Activated naive CD8-positive, alpha-beta T cell (primary cell): Measurements from ENCODE around the gene KCTD8.

Source experiments
- H3K27ac Mint-ChIP-seq: one replicate; pipeline ENCODE4 v1.8.0; 2021; ENCODE audit warnings: mixed read lengths
- H3K27me3 Mint-ChIP-seq: one replicate; pipeline ENCODE4 v1.8.0; 2021; ENCODE audit warnings: mixed read lengths
- H3K36me3 Mint-ChIP-seq: one replicate; pipeline ENCODE4 v1.8.0; 2021; ENCODE audit warnings: mixed read lengths
- H3K4me1 Mint-ChIP-seq: one replicate; pipeline ENCODE4 v1.8.0; 2021; ENCODE audit warnings: low read depth, mixed read lengths
- H3K4me3 Mint-ChIP-seq: one replicate; pipeline ENCODE4 v1.8.0; 2021; ENCODE audit warnings: mild to moderate bottlenecking, mixed read lengths
- H3K9me3 Mint-ChIP-seq: one replicate; pipeline ENCODE4 v1.8.0; 2021; ENCODE audit warnings: low read depth, mixed read lengths

The KCTD8 gene

DNA sequence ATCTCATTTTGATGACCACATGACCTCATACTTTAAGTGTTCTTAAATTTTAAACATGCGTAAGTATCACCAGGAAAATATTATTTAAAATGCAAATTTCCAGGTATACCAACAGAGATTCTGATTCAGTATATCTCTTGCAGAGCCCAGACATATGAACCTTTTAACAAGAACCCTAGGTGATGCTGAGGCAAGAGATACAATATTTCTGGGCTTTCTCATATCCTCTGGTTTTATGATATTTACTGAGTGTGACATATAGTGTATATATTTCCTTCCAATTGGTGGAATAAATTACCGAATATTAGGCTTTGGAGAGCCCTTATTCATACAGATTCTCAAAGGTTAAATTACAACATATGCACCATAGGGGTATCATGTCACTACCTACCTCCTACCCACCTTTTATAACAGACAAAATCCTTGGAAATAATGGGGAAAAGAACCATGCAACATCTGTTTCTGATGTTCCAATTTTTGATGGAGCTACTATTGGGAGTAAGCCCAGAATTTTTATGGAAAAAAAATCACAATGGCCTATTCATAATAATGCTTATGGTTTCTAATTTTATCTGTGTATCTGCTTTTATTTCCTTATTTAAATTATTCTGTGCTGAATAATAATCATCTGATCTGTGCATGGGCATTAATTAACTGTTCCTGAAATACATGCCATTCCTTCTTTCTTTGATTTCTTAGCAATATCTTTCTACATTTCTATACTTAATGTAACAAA lies 27.1 kb downstream of the KCTD8 start:
- H3K27me3 Mint-ChIP-seq = no peaks in the 10 kb centered on the region
- H3K4me1 Mint-ChIP-seq = no peaks in the 10 kb centered on the region
- H3K36me3 Mint-ChIP-seq = no peaks in the 10 kb centered on the region
- H3K4me3 Mint-ChIP-seq = no peak overlapping the region
- H3K9me3 Mint-ChIP-seq = no peaks in the 10 kb centered on the region
- H3K27ac Mint-ChIP-seq = no peak overlapping the region

- Mint-ChIP-seq H3K9me3 (no peaks in the 10 kb centered on the region), H3K27ac (no peak overlapping the region), H3K4me1 (no peaks in the 10 kb centered on the region), H3K36me3 (no peaks in the 10 kb centered on the region), H3K4me3 (no peak overlapping the region), H3K27me3 (no peaks in the 10 kb centered on the region)
Observed at GRCh38 chr4:44415251-44415650, 33.4 kb downstream of the KCTD8 start.

- H3K4me1 Mint-ChIP-seq = no peaks in the 10 kb centered on the region
- H3K36me3 Mint-ChIP-seq = no peaks in the 10 kb centered on the region
- H3K27ac Mint-ChIP-seq = no peak overlapping the region
- H3K9me3 Mint-ChIP-seq = peaks cover 4% of the 10 kb centered on the region
- no peak overlapping the region for H3K4me3 Mint-ChIP-seq
- no peaks in the 10 kb centered on the region for H3K27me3 Mint-ChIP-seq
Observed at GRCh38 chr4:44368413-44369167, 80.0 kb downstream of the KCTD8 start.

- Mint-ChIP-seq H3K36me3 (no peaks in the 10 kb centered on the region), H3K27me3 (no peaks in the 10 kb centered on the region), H3K4me1 (no peaks in the 10 kb centered on the region), H3K27ac (no peak overlapping the region), H3K4me3 (no peak overlapping the region), H3K9me3 (no peaks in the 10 kb centered on the region)
Observed at GRCh38 chr4:44354172-44354571, 94.4 kb downstream of the KCTD8 start.

DNA sequence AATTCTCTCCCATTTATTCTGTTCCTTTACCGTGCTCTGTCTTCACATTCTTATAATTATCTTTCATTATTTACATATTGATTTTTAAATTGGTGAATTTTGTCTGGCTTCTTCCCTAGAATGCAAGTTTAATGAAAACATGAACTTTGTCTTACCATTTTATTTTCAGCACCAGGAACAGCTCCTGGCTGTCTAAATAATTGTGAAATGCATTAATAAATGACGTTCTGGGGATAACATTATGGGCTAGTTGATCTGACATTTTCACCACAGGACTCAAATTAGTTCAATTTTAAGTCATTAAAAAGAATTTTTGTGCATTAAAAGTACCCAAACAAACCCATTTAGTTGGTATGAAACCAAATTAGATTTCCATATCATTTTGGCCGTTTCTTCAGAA lies 97.5 kb downstream of the KCTD8 start:
- Mint-ChIP-seq H3K27me3 (no peaks in the 10 kb centered on the region), H3K4me1 (no peaks in the 10 kb centered on the region), H3K9me3 (no peaks in the 10 kb centered on the region), H3K4me3 (no peak overlapping the region), H3K36me3 (no peaks in the 10 kb centered on the region), H3K27ac (no peak overlapping the region)

GRCh38 chr4:44342800-44343199 lies 105.8 kb downstream of the KCTD8 start:
- Mint-ChIP-seq H3K4me3 (no peak overlapping the region), H3K27me3 (no peaks in the 10 kb centered on the region), H3K27ac (no peak overlapping the region), H3K4me1 (no peaks in the 10 kb centered on the region), H3K9me3 (peaks cover 8% of the 10 kb centered on the region), H3K36me3 (no peaks in the 10 kb centered on the region)

DNA sequence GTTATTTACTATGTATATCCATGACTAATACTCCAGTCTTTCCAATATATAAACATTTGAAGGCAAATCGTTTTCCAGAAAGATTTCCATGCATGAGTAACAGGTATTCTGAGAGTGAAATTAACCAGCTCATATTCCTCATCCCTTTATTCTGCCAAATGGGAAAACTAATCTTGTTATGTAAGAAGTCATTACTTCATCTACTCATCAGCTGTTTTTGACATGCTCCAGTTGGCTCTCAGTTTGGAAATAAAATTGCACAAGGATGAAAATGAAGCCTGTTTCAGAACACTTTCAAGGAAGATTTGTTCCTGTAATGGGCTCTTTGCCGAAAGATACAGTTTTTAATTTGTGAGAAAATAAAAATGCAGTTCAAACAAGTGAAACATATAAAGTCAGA lies 121.9 kb downstream of the KCTD8 start:
- Mint-ChIP-seq H3K9me3 (peaks cover 4% of the 10 kb centered on the region), H3K36me3 (no peaks in the 10 kb centered on the region), H3K27me3 (no peaks in the 10 kb centered on the region), H3K4me1 (no peaks in the 10 kb centered on the region), H3K4me3 (no peak overlapping the region), H3K27ac (no peak overlapping the region)

DNA sequence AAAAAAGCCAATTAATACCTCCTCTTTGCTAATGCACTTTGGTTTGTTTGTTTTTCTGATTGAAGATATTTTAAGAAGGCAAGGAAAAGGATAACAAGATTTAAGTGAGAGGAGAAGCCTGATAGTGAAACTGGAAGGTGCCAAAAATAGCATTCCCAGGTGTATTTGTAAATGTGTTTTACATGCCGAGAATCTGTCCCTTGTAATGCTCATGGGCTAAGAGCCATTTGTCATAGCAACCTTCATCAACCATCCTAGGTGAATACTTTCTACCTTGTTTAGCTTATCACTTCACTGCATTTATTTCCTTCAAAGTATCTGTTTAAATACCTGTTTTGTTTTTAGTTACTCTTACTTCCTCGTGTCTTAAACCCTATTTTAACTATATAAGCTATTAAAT lies 127.8 kb downstream of the KCTD8 start:
- Mint-ChIP-seq H3K9me3 (peaks cover 4% of the 10 kb centered on the region), H3K4me3 (no peak overlapping the region)

DNA sequence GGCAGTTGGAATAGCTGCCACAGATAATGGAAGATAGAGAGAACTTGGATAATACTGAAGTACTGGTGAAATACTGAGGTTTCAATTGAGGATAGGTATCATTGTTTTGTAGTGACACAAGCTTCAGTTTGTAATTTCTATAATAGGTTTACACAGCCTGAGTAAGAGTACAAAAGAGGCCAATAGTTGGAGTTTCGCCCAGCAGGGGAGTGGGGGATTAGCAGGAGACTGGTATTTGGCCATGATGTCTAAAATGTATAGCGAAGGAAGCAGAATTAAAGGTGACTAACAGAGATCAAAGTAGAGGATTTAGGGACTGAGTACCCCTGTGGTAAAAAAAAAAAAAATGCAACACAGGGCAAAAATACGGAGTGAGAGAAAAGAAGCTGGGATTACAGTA lies 129.5 kb downstream of the KCTD8 start:
- Mint-ChIP-seq H3K27ac (no peak overlapping the region), H3K4me1 (no peaks in the 10 kb centered on the region)

More for the DNA sequence above, 127.8 kb downstream of the KCTD8 start:
- Mint-ChIP-seq H3K27ac (no peak overlapping the region), H3K4me1 (no peaks in the 10 kb centered on the region), H3K27me3 (no peaks in the 10 kb centered on the region), H3K36me3 (no peaks in the 10 kb centered on the region)

DNA sequence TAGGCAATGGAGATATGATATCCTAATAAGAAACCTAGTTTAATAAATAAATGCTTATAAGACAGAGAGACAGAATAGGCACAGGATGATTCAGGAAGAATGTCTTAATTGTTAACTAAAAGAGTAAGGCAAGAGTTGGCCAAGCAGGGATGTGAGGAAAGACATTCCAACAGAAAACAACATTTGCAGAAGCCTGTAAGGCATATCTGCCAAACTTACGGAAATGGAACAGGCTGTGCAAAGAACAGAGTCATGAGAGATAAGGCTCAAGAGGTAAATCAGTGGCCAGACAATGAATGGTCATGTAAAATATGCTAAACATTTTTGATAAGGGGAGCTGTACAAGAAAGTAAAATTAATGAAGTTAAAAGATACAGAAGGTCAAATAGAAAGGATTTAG lies 134.9 kb downstream of the KCTD8 start:
- H3K4me1 Mint-ChIP-seq = no peaks in the 10 kb centered on the region
- H3K27ac Mint-ChIP-seq = no peak overlapping the region
- H3K27me3 Mint-ChIP-seq = no peaks in the 10 kb centered on the region
- no peaks in the 10 kb centered on the region for H3K36me3 Mint-ChIP-seq
- no peak overlapping the region for H3K4me3 Mint-ChIP-seq
- no peaks in the 10 kb centered on the region for H3K9me3 Mint-ChIP-seq

More for the DNA sequence above, 129.5 kb downstream of the KCTD8 start:
- no peaks in the 10 kb centered on the region for H3K27me3 Mint-ChIP-seq
- no peak overlapping the region for H3K4me3 Mint-ChIP-seq
- H3K36me3 Mint-ChIP-seq = no peaks in the 10 kb centered on the region
- H3K9me3 Mint-ChIP-seq = no peaks in the 10 kb centered on the region

DNA sequence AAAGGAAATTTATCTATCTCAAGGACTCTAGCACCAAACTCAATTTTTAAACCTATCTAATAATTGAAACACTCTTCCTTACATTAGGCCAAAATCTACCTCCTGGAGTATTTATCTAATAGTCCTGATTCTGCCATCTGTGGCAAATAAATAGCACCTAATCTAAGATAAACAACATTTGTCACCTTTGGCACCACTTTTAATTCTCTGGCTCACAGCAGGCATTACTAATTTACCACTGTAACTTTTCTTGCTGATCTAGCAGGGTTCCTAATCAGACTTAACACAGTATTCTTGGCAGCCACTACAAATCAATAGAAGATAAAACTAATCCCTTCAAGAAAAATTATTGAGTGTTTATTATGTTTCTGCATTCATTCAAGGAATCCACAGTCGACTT lies 161.1 kb downstream of the KCTD8 start:
- H3K27ac Mint-ChIP-seq = no peak overlapping the region
- H3K4me1 Mint-ChIP-seq = no peaks in the 10 kb centered on the region
- H3K9me3 Mint-ChIP-seq = peaks cover 4% of the 10 kb centered on the region
- no peaks in the 10 kb centered on the region for H3K27me3 Mint-ChIP-seq
- H3K36me3 Mint-ChIP-seq = no peaks in the 10 kb centered on the region
- H3K4me3 Mint-ChIP-seq = no peak overlapping the region

DNA sequence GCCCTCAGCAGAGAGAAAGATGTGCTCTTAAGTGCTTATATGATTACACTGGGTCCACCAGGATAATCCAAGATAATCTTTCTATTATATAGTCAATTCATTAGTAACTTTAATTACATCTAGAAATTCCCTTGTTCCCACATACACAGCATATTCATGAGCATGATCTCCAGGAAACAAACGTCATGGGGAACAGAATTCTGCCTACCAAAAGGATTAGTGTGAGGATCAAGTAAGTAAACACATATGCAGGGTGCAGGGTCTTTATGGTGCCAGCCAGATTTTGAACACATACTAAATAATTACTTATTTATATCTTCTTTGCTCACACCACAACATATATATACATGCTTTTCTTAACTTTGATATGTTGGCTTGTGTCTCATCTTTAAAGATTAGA lies 169.1 kb downstream of the KCTD8 start:
- no peaks in the 10 kb centered on the region for H3K36me3 Mint-ChIP-seq
- H3K4me1 Mint-ChIP-seq = no peaks in the 10 kb centered on the region
- no peaks in the 10 kb centered on the region for H3K27me3 Mint-ChIP-seq
- peaks cover 20% of the 10 kb centered on the region for H3K9me3 Mint-ChIP-seq
- no peak overlapping the region for H3K27ac Mint-ChIP-seq
- no peak overlapping the region for H3K4me3 Mint-ChIP-seq

DNA sequence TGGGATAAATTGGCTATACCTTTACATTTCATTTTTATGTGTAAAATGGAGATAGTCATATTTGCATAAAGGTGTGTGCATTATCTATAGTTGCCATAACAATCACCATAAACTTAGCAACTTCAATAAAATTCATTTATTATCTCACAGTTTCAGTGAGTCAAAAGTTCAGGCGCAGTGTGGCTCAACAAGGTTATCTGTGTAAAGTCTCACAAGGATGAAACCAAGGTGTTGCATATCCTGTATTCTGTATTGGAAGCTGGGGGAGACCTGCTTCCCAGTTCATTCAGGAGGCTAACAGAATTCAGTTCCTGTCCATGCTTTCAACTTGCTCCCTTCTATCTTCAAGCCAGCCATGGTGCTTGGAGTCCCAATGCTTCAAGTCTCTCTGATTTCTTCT lies 169.5 kb downstream of the KCTD8 start:
- no peak overlapping the region for H3K27ac Mint-ChIP-seq
- no peak overlapping the region for H3K4me3 Mint-ChIP-seq

DNA sequence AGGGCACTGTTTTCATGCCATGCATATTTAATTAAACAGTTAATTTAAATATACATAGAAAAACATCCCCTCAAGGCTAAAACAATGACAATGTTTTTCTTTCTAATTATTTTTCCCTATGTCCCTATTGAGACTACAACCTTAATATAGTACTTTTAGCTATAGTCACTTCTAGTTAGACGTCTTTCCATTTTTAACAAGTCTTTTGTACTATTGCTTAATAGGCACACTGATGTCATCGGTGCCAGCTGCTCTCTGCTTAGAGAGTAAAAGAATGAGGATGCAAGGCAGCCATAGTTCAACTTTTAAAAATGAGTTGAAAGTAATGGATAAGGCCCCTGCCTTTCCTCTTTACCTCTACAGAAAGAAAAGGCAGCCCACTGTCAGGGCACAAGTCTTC lies 191.1 kb downstream of the KCTD8 start:
- H3K4me3 Mint-ChIP-seq = no peak overlapping the region
- H3K9me3 Mint-ChIP-seq = peaks cover 5% of the 10 kb centered on the region
- no peaks in the 10 kb centered on the region for H3K27me3 Mint-ChIP-seq
- no peaks in the 10 kb centered on the region for H3K36me3 Mint-ChIP-seq
- no peak overlapping the region for H3K27ac Mint-ChIP-seq
- H3K4me1 Mint-ChIP-seq = no peaks in the 10 kb centered on the region

More for the DNA sequence above, 169.5 kb downstream of the KCTD8 start:
- Mint-ChIP-seq H3K9me3 (peaks cover 18% of the 10 kb centered on the region), H3K4me1 (no peaks in the 10 kb centered on the region), H3K27me3 (no peaks in the 10 kb centered on the region), H3K36me3 (no peaks in the 10 kb centered on the region)

DNA sequence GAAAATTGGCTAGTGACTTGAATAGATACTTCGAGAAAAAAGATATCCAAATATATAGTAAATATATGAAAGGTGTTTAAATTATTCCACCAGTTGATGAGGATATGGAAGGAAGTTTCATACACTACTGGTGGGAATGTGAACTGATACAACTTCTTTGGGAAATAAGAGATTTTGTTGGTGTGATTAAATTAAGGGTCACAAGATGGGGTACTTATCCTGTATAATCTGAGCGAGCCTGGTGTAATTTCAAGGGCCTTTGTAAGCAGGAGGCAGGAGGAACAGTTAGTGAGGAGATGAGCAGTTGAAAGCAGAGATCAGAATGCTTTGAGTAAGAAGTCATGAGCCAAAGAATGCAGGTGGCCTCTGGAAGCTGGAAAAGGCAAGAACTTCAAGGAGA lies 192.2 kb downstream of the KCTD8 start:
- peaks cover 5% of the 10 kb centered on the region for H3K9me3 Mint-ChIP-seq
- no peaks in the 10 kb centered on the region for H3K36me3 Mint-ChIP-seq

DNA sequence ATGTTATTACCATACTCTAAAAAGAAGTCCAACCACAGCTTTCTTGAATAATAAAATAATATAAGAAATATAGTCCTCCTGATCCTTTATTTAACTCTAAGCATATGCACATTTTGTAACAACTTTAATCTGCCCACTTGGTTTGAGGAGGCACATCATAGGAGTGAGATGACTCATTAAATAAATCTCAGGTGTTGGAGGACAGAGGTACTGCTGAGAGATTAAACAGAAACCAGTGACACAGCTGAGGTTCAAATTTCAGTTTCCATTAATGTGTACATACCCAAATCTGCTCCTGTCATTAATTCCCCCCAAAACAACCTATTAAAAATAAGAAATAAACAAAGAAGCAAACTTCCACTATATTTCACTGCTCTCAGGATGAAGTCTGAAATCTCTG lies 211.0 kb downstream of the KCTD8 start:
- H3K27me3 Mint-ChIP-seq = no peaks in the 10 kb centered on the region
- no peak overlapping the region for H3K27ac Mint-ChIP-seq
- H3K4me3 Mint-ChIP-seq = no peak overlapping the region
- H3K4me1 Mint-ChIP-seq = no peaks in the 10 kb centered on the region
- H3K36me3 Mint-ChIP-seq = no peaks in the 10 kb centered on the region
- H3K9me3 Mint-ChIP-seq = peaks cover 10% of the 10 kb centered on the region

More for the DNA sequence above, 192.2 kb downstream of the KCTD8 start:
- H3K27ac Mint-ChIP-seq = no peak overlapping the region
- H3K27me3 Mint-ChIP-seq = no peaks in the 10 kb centered on the region
- H3K4me1 Mint-ChIP-seq = no peaks in the 10 kb centered on the region
- H3K4me3 Mint-ChIP-seq = no peak overlapping the region
